Measurements from ENCODE around the gene ACOT6.
"Not testable (repeated sequence)": the region's sequence is repeated elsewhere in the genome, so short reads cannot be mapped to it uniquely, and the experiment has no call there.

GRCh38 chr14:73574251-73574650, 38.1 kb upstream of the ACOT6 start:
- TF ChIP-seq HDGF (IDR thresholded peaks at IDR 0.05; ENCODE audit: borderline replicate concordance); FOXM1 (IDR thresholded peaks at IDR 0.05; ENCODE audit: borderline replicate concordance); SP1 (IDR thresholded peaks at IDR 0.05); CTBP1 (IDR thresholded peaks at IDR 0.05; ENCODE audit: borderline replicate concordance); TARDBP (IDR thresholded peaks at IDR 0.05); FOXA1 (IDR thresholded peaks at IDR 0.05); SUZ12 (IDR thresholded peaks at IDR 0.05); NFRKB (IDR thresholded peaks at IDR 0.05); ELF4 (IDR thresholded peaks at IDR 0.05); BHLHE40 (IDR thresholded peaks at IDR 0.05; ENCODE audit: borderline replicate concordance): not testable (repeated sequence)
- TF ChIP-seq, protein P1, sequence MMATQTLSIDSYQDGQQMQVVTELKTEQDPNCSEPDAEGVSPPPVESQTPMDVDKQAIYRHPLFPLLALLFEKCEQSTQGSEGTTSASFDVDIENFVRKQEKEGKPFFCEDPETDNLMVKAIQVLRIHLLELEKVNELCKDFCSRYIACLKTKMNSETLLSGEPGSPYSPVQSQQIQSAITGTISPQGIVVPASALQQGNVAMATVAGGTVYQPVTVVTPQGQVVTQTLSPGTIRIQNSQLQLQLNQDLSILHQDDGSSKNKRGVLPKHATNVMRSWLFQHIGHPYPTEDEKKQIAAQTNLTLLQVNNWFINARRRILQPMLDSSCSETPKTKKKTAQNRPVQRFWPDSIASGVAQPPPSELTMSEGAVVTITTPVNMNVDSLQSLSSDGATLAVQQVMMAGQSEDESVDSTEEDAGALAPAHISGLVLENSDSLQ (IDR thresholded peaks at IDR 0.05): not testable (repeated sequence)

Data from HEK293T (cell line).